Fibroblast of lung (primary cell): ENCODE results near the gene CAMSAP3. TPM values are rescaled to one million over a fixed set of nuclear protein-coding genes. Genes with fewer than 3 reads are reported as not detected.
A peak's percentile ranks its signal among the peaks of the same experiment; 100 is the strongest.

Experiments used
- DNase-seq, 2 donors: peaks; one replicate each; pipeline versions ENCODE4 v3.0.0 to v3.0.0-alpha.2; 2010; ENCODE audit warnings: low read depth in 2 of 2
- H2AFZ ChIP-seq: 2 replicates; pipeline ENCODE4 v1.5.1; 2012; ENCODE audit warnings: low read length, control low read depth, inconsistent platforms
- H3K27ac ChIP-seq: 2 replicates; pipeline ENCODE4 v1.5.1; 2011; ENCODE audit warnings: low read length, control low read depth; ENCODE audit not compliant: insufficient read depth
- H3K27me3 ChIP-seq: 2 replicates; pipeline ENCODE4 v1.5.1; 2011; ENCODE audit warnings: mild to moderate bottlenecking, low read length; ENCODE audit not compliant: control insufficient read depth, insufficient read depth
- H3K36me3 ChIP-seq: 2 replicates; pipeline ENCODE4 v1.5.1; 2011; ENCODE audit warnings: low read length; ENCODE audit not compliant: control insufficient read depth, insufficient read depth
- H3K4me1 ChIP-seq: 2 replicates; pipeline ENCODE4 v1.5.1; 2011; ENCODE audit warnings: low read length; ENCODE audit not compliant: control insufficient read depth, insufficient read depth; ENCODE audit errors: extremely low read depth
- H3K4me2 ChIP-seq: 2 replicates; pipeline ENCODE4 v1.5.1; 2011; ENCODE audit warnings: low read length, control low read depth; ENCODE audit not compliant: insufficient read depth; ENCODE audit errors: extremely low read depth
- H3K4me3 ChIP-seq, 4 experiments: fragments of 200-600 bp in 1 of 4; sonication (generic) in 1 of 4; replicated peaks in 1 of 4; 2 replicates each; pipeline ENCODE4 v1.5.1; 2011 to 2016; ENCODE audit warnings: low read length in 4 of 4, low read depth in 3 of 4, mild to moderate bottlenecking in 3 of 4, control low read depth in 2 of 4, inconsistent platforms in 1 of 4, mixed read lengths in 1 of 4; ENCODE audit not compliant: insufficient read depth in 1 of 4; ENCODE audit errors: control extremely low read depth in 1 of 4
- H3K79me2 ChIP-seq: 2 replicates; pipeline ENCODE4 v1.5.1; 2012; ENCODE audit warnings: mild to moderate bottlenecking, low read length, inconsistent platforms; ENCODE audit not compliant: control insufficient read depth, insufficient read depth
- H3K9ac ChIP-seq: 2 replicates; pipeline ENCODE4 v1.5.1; 2011; ENCODE audit warnings: mild to moderate bottlenecking, low read length, control low read depth; ENCODE audit not compliant: insufficient read depth
- H3K9me3 ChIP-seq: 2 replicates; pipeline ENCODE4 v1.5.1; 2012; ENCODE audit warnings: low read depth, low read length; ENCODE audit not compliant: control insufficient read depth, insufficient read depth
- H4K20me1 ChIP-seq: 2 replicates; pipeline ENCODE4 v1.5.1; 2011; ENCODE audit warnings: low read length; ENCODE audit not compliant: control insufficient read depth, insufficient read depth; ENCODE audit errors: extremely low read depth
- CTCF ChIP-seq, 2 donors: IDR thresholded peaks in 1 of 2; conservative IDR thresholded peaks in 1 of 2; 1 replicate in 1 of 2; 2 replicates in 1 of 2; pipeline ENCODE4 v1.5.1; 2011 to 2012; ENCODE audit warnings: low read length in 2 of 2, control low read depth in 1 of 2, inconsistent platforms in 1 of 2, low read depth in 1 of 2, mild to moderate bottlenecking in 1 of 2
- EZH2 ChIP-seq: IDR thresholded peaks from 2 replicates; pipeline ENCODE4 v1.5.1; 2012; ENCODE audit warnings: low read length, control low read depth, mild to moderate bottlenecking; ENCODE audit errors: missing control alignments
- polyA plus RNA-seq, 2 donors: library from polyadenylated mRNA; depleted of rRNA in 1 of 2; stranded (reverse) in 1 of 2; unstranded in 1 of 2; fragments of >200 nt; gene quantifications; 2 replicates each; pipeline ENCODE4 v1.2.1, GENCODE V29; 2011 to 2012; ENCODE audit warnings: missing spikeins in 1 of 2
- total RNA-seq: library from RNA; depleted of rRNA; stranded (reverse); fragments of >200 nt; gene quantifications from 2 replicates; pipeline ENCODE4 v1.2.1, GENCODE V29; 2014

The CAMSAP3 gene
- total and polyA plus RNA-seq, 2 donors (not counting 1 experiment from before 2014, with no cell fraction given) = not detected

- no peaks in the 10 kb centered on the region for H3K27me3 ChIP-seq
- no peak overlapping the region for H3K9ac ChIP-seq
- H3K4me1 ChIP-seq = peaks cover 3% of the 10 kb centered on the region
- peak overlapping the region; percentile 77 for H2AFZ ChIP-seq
- H3K4me3 ChIP-seq = peak overlapping the region in 2 of 4 experiments; percentile 35 to 51
- peak overlapping the region; percentile 68 for H3K4me2 ChIP-seq
- peak; percentile 93 to 96 for TF ChIP-seq CTCF (conservative IDR thresholded peaks at IDR 0.05 in 1 of 2, IDR thresholded peaks at IDR 0.05 in 1 of 2; ENCODE audit: low read depth in 1 of 2, low read length in 2 of 2)
- no peak for TF ChIP-seq EZH2
- H3K9me3 ChIP-seq = no peaks in the 10 kb centered on the region
- H3K79me2 ChIP-seq = no peaks in the 10 kb centered on the region
- H3K27ac ChIP-seq = no peak overlapping the region
- H3K36me3 ChIP-seq = no peaks in the 10 kb centered on the region
- DNase-seq = peak; percentile 45 to 87
- no peaks in the 10 kb centered on the region for H4K20me1 ChIP-seq
Measured at GRCh38 chr19:7652061-7652641, 56.5 kb downstream of the CAMSAP3 start.

DNA sequence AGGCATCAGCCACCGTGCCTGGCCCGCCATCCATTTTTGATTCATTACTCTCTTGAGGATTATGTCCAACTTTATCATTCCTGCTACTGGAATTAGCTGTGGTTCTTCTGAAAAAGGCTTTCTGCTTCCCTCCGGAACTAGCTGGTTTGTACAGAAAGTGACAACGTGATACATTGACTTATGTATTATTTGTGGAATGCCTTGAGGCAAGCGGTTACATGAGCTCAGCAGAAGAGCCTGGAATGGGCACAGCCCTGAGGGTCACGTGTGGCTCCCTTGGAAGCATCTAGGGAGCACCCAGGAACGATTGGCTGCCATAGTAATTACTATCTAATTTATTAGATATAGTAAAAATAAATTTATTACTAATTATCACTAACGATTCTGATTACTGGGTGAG lies 58.7 kb downstream of the CAMSAP3 start:
- Histone ChIP-seq H2AFZ (no peak overlapping the region), H3K79me2 (no peaks in the 10 kb centered on the region), H3K4me1 (peaks cover 3% of the 10 kb centered on the region), H4K20me1 (no peaks in the 10 kb centered on the region), H3K9ac (no peak overlapping the region), H3K27ac (no peak overlapping the region), H3K4me3 (no peak overlapping the region), H3K27me3 (no peaks in the 10 kb centered on the region), H3K36me3 (no peaks in the 10 kb centered on the region), H3K4me2 (no peak overlapping the region), H3K9me3 (no peaks in the 10 kb centered on the region)
- TF ChIP-seq CTCF (conservative IDR thresholded peaks at IDR 0.05 in 1 of 2, IDR thresholded peaks at IDR 0.05 in 1 of 2; ENCODE audit: low read depth in 1 of 2, low read length in 2 of 2) (no peak), EZH2 (no peak)
- DNase-seq = peak in 1 of 2 donors; percentile 17

DNA sequence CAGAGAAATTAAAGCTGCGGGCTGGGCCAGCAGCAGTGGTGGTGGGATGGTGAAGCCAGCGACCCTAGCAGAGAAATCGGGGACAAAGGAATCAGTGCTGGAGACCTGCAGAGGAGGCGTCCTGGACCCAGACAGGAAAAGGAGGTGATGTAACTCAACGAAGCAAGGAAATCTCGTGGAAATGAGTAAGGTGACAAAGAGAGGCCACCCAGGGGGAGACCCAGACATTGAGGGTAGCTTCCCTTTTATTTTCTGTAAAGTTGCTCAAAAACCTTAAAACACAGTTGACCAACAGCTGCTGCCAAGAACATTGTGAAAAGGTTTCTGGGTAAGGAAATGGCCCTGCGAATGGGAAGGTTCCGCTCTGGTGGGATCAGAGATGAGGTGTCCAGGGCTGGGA lies 59.9 kb downstream of the CAMSAP3 start:
- H3K9ac ChIP-seq = no peak overlapping the region
- H3K4me3 ChIP-seq = no peak overlapping the region
- H3K4me2 ChIP-seq = no peak overlapping the region
- H3K79me2 ChIP-seq = no peaks in the 10 kb centered on the region
- H3K4me1 ChIP-seq = peaks cover 3% of the 10 kb centered on the region
- H3K9me3 ChIP-seq = no peaks in the 10 kb centered on the region
- no peaks in the 10 kb centered on the region for H3K27me3 ChIP-seq
- no peak for TF ChIP-seq CTCF (conservative IDR thresholded peaks at IDR 0.05 in 1 of 2, IDR thresholded peaks at IDR 0.05 in 1 of 2; ENCODE audit: low read depth in 1 of 2, low read length in 2 of 2)
- no peak for TF ChIP-seq EZH2
- no peaks in the 10 kb centered on the region for H4K20me1 ChIP-seq
- H3K27ac ChIP-seq = no peak overlapping the region
- DNase-seq = no peak
- no peaks in the 10 kb centered on the region for H3K36me3 ChIP-seq
- no peak overlapping the region for H2AFZ ChIP-seq
